Ishikawa (cell line): ENCODE measurements around the gene ANKRD44.

Experiments used
- CEBPB ChIP-seq: IDR thresholded peaks from 2 replicates; pipeline ENCODE4 v1.6.1; 2012
- EP300 ChIP-seq: IDR thresholded peaks from 2 replicates; pipeline ENCODE4 v1.6.1; 2012; ENCODE audit warnings: borderline replicate concordance
- NFIC ChIP-seq: IDR thresholded peaks from 2 replicates; pipeline ENCODE4 v1.6.1; 2012
- RAD21 ChIP-seq: IDR thresholded peaks from 2 replicates; pipeline ENCODE4 v1.6.1; 2012; ENCODE audit warnings: low read depth
- TEAD4 ChIP-seq: IDR thresholded peaks from 2 replicates; pipeline ENCODE4 v1.6.1; 2012
- TF ChIP-seq, protein P1 (sequence below): IDR thresholded peaks from 2 replicates; pipeline ENCODE4 v1.6.1; 2012
- TF ChIP-seq, protein P2 (sequence below): IDR thresholded peaks from 2 replicates; pipeline ENCODE4 v1.6.1; 2012; ENCODE audit warnings: low read depth, mild to moderate bottlenecking

GRCh38 chr2:197234671-197235191 is 75.8 kb downstream of the ANKRD44 start:
- no peak for TF ChIP-seq RAD21
- TF ChIP-seq, protein P1, sequence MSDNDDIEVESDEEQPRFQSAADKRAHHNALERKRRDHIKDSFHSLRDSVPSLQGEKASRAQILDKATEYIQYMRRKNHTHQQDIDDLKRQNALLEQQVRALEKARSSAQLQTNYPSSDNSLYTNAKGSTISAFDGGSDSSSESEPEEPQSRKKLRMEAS: no peak
- TF ChIP-seq, protein P2, sequence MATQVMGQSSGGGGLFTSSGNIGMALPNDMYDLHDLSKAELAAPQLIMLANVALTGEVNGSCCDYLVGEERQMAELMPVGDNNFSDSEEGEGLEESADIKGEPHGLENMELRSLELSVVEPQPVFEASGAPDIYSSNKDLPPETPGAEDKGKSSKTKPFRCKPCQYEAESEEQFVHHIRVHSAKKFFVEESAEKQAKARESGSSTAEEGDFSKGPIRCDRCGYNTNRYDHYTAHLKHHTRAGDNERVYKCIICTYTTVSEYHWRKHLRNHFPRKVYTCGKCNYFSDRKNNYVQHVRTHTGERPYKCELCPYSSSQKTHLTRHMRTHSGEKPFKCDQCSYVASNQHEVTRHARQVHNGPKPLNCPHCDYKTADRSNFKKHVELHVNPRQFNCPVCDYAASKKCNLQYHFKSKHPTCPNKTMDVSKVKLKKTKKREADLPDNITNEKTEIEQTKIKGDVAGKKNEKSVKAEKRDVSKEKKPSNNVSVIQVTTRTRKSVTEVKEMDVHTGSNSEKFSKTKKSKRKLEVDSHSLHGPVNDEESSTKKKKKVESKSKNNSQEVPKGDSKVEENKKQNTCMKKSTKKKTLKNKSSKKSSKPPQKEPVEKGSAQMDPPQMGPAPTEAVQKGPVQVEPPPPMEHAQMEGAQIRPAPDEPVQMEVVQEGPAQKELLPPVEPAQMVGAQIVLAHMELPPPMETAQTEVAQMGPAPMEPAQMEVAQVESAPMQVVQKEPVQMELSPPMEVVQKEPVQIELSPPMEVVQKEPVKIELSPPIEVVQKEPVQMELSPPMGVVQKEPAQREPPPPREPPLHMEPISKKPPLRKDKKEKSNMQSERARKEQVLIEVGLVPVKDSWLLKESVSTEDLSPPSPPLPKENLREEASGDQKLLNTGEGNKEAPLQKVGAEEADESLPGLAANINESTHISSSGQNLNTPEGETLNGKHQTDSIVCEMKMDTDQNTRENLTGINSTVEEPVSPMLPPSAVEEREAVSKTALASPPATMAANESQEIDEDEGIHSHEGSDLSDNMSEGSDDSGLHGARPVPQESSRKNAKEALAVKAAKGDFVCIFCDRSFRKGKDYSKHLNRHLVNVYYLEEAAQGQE: no peak
- TF ChIP-seq TEAD4: no peak
- TF ChIP-seq CEBPB: no peak
- TF ChIP-seq EP300: no peak
- TF ChIP-seq NFIC: no peak
